GM21723 (cell line): Measurements from ENCODE around the gene PCDHGA4.
"Not testable (repeated sequence)": the region's sequence is repeated elsewhere in the genome, so short reads cannot be mapped to it uniquely, and the experiment has no call there.

ENCODE experiments used
- ATAC-seq: cut with Tn5 transposase; IDR thresholded peaks from one replicate; pipeline ENCODE4 v1.9.1; 2021; ENCODE audit warnings: mild to moderate bottlenecking, moderate library complexity; ENCODE audit not compliant: unreplicated experiment

Gene PCDHGA4

DNA sequence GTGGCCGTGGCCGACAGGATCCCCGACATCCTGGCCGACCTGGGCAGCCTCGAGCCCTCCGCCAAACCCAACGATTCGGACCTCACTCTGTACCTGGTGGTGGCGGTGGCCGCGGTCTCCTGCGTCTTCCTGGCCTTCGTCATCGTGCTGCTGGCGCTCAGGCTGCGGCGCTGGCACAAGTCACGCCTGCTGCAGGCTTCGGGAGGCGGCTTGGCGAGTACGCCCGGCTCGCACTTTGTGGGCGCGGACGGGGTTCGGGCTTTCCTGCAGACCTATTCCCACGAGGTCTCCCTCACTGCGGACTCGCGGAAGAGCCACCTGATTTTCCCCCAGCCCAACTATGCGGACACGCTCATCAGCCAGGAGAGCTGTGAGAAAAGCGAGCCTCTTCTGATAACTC is 8.8 kb upstream of the PCDHGA4 start:
- ATAC-seq: not testable (repeated sequence)

DNA sequence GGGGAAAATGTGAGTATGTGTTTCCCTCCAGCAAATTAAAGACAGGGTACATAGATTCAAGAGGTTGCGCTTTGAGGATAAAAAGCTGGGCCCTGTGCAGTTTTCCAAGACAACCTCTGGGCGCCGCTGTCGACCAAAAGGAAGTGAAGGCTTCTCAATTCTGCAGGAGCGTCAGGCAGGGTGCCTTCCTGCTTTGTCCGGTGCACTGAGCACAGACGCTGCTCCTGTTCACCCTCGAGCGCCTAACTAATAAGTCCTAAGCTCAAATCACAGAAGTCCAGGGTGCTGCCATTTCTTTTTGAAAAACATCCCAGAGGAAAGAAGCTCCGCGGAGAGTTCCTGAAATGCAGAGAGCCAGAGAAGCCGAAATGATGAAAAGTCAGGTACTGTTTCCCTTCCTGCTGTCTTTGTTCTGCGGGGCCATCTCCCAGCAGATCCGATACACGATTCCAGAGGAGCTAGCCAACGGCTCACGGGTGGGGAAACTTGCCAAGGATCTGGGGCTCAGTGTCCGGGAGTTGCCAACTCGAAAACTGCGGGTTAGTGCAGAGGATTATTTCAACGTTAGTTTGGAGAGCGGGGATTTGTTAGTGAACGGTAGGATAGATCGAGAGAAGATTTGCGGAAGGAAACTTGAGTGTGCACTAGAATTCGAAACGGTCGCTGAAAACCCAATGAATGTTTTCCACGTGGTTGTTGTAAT is 4.8 kb upstream of the PCDHGA4 start, which contains the start of gene PCDHGB1:
PCDHGB1 (plus strand) TSS at position 183 of the 703 bp plus-strand sequence; CDS start at position 345, 162 bp downstream.
- no peak for ATAC-seq

DNA sequence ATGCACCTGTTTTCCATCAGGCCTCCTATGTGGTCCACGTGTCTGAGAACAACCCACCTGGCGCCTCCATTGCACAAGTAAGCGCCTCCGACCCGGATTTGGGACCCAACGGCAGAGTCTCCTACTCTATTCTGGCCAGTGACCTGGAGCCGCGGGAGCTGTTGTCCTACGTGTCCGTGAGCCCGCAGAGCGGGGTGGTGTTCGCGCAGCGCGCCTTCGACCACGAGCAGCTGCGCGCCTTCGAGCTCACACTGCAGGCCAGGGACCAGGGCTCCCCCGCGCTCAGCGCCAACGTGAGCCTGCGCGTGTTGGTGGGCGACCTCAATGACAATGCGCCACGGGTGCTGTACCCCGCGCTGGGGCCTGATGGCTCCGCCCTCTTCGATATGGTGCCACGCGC is 3.2 kb upstream of the PCDHGA4 start:
- no peak for ATAC-seq

DNA sequence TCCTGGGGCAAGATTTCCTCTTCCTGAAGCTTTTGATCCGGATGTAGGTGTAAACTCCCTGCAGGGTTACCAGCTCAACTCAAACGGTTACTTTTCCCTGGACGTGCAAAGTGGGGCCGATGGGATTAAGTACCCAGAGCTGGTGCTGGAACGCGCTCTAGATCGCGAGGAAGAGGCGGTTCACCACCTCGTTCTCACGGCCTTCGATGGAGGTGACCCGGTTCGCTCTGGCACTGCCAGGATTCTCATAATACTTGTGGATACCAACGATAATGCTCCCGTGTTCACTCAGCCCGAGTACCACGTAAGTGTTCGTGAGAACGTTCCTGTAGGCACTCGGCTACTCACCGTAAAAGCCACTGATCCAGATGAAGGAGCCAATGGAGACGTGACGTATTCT is 820 bp downstream of the PCDHGA4 start:
- no peak for ATAC-seq

DNA sequence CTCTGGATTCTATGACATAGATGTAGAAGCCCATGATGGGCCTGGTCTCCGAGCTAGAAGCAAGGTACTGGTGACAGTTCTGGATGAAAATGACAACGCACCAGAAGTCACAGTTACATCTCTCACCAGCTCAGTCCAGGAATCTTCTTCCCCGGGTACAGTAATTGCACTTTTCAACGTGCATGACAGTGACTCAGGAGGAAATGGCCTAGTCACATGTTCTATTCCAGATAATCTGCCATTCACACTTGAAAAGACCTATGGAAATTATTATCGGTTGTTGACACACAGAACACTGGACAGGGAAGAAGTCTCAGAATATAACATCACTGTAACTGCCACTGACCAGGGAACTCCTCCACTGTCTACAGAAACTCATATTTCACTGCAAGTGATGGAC is 1.3 kb downstream of the PCDHGA4 start:
- no peak for ATAC-seq

DNA sequence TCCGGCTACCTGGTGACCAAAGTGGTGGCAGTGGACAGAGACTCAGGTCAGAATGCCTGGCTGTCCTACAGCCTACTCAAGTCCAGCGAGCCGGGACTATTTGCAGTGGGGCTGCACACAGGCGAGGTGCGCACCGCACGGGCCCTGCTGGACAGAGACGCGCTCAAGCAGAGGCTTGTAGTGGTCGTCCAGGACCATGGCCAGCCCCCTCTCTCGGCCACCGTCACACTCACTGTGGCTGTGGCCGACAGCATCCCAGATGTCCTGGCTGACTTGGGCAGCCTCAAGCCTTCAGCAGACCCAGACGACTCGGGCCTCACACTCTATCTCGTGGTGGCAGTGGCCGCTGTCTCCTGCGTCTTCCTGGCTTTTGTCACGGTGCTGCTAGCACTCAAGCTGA is 2.1 kb downstream of the PCDHGA4 start:
- no peak for ATAC-seq

DNA sequence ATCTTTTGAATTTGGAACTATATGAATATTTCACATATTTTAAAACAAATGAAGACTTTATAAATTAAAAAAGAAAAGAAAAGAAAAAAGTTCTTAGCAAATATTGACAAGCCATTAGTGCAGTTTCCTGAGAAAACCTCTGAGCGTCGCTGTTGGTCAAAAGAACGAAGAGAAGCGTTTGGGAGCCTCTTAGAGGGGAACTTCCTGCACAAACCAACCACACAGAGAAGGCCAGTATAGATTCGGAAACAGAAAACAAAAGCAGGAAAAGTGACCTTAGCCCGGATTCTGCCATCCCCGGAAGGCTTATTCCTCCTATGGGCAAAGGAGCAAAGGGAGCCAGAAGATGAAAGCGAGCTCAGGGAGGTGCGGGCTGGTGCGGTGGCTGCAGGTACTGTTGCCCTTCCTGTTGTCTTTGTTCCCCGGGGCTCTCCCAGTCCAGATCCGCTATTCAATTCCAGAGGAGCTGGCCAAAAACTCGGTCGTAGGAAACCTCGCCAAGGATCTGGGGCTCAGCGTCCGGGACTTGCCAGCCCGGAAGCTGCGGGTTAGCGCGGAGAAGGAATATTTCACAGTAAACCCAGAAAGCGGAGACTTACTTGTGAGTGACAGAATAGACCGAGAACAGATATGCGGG is 5.1 kb downstream of the PCDHGA4 start, which contains the start of gene PCDHGB2:
PCDHGB2 (plus strand) TSS at position 205 of the 637 bp plus-strand sequence; CDS start at position 347, 142 bp downstream.
- ATAC-seq: no peak

DNA sequence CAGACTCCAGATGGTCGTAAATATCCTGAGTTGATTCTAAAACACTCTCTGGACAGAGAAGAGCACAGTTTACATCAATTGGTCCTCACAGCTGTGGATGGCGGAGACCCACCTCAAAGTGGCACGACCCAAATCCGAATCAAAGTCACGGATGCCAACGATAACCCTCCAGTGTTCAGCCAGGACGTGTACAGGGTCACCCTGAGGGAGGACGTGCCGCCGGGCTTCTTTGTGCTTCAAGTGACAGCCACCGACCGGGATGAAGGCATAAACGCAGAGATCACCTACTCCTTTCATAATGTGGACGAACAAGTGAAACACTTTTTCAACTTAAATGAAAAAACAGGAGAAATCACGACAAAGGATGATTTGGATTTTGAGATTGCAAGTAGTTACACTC is 5.9 kb downstream of the PCDHGA4 start:
- ATAC-seq: no peak

DNA sequence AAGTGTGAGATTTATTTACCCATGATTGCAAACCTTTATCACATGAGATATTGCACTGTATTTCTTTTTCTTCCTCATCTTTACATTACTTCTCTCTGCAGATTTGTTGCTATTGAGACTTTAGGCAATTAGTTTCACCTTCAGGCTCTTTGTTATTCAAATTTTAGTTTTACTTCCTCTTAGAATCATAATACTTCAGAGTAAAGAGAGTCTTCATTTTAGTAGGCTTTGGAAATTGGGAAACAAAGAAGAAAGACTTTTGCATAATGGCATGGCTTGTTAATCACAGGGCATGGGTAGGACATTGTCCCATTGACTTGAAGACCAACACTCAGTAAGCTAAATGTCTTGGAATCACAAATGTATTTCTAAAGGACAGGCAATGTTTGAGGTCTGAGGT is 7.9 kb downstream of the PCDHGA4 start:
- no peak for ATAC-seq

DNA sequence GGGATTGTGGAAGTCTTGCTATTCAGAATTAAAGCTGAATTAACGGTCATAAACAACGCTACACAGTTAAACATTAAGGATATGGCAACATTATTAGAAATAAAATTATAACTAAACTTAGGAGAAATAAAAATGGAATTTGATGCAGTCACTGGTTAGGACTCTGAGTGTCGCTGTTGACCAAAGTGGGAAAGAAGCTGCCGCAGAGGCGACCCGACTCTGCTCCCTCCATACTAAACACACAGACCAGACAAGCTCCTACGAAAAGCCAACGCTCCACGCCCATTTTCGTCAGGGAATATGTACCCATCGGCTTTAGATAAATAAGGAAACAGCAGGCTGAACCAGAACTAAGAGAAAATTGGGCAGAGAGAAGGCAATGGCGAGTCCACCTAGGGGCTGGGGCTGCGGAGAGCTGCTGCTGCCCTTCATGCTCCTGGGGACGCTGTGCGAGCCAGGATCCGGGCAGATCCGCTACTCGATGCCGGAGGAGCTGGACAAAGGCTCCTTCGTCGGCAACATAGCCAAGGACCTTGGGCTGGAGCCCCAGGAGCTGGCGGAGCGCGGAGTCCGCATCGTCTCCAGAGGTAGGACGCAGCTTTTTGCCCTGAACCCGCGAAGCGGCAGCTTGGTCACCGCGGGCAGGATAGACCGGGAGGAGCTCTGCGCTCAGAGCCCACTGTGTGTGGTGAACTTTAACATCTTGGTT is 9.3 kb downstream of the PCDHGA4 start, which contains the start of gene PCDHGA5:
PCDHGA5 (plus strand) TSS at position 211 of the 709 bp plus-strand sequence; CDS start at position 380, 169 bp downstream.
- no peak for ATAC-seq

DNA sequence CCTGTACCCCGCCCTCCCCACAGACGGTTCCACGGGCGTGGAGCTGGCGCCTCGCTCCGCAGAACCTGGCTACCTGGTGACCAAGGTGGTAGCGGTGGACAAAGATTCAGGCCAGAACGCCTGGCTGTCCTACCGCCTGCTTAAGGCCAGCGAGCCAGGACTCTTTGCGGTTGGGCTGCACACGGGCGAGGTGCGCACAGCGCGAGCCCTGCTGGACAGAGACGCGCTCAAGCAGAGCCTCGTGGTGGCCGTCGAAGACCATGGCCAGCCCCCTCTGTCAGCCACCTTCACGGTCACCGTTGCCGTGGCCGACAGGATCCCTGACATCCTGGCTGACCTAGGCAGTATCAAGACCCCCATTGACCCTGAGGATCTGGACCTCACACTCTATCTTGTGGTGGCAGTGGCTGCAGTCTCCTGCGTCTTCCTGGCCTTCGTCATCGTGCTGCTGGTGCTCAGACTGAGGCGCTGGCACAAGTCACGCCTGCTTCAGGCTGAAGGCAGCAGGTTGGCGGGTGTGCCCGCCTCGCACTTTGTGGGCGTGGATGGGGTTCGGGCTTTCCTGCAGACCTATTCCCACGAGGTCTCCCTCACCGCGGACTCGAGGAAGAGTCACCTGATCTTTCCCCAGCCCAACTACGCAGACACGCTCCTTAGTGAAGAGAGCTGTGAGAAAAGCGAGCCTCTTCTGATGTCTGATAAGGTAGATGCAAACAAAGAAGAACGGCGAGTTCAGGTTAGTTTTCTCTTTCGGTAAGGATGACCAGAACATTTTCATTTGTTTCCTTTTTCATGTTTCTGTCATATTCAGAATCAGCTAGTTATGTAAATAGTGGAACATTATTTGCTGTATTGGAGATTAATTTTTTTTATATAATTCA is 11.4 kb downstream of the PCDHGA4 start:
- no peak for ATAC-seq

DNA sequence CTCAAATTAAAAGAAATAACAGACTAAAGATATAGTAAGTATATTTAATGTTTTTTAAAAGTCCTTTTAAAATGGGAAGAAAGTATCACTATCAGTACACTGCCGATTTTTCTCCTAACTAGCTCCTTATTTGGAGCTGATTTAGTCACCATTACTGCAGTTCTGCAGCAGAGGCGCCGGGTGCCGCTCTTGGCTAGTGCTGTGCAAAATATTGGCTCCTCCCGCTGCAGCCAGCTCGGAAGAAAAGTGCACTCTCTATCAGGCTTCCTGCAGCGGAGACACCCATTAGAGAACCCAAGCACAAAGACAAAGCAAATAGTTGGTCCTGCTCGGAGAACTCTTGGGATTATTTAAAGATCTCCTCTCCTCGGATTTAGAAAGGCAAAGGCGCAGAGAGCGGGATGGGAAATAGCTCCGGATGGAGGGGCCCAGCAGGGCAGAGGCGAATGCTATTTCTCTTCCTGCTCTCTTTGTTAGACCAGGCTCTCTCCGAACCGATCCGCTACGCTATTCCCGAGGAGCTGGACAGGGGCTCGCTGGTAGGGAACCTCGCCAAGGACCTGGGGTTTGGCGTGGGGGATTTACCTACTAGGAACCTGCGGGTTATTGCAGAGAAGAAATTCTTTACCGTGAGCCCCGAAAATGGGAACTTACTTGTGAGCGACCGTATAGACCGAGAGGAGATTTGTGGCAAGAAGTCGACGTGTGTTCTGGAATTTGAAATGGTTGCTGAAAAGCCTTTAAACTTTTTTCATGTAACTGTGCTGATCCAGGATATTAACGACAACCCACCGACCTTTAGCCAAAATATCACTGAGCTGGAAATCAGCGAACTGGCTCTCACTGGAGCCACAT is 15.4 kb downstream of the PCDHGA4 start, which contains the start of gene PCDHGB3:
PCDHGB3 (plus strand) TSS at position 249 of the 855 bp plus-strand sequence; CDS start at position 402, 153 bp downstream.
- peak; percentile 97 for ATAC-seq

DNA sequence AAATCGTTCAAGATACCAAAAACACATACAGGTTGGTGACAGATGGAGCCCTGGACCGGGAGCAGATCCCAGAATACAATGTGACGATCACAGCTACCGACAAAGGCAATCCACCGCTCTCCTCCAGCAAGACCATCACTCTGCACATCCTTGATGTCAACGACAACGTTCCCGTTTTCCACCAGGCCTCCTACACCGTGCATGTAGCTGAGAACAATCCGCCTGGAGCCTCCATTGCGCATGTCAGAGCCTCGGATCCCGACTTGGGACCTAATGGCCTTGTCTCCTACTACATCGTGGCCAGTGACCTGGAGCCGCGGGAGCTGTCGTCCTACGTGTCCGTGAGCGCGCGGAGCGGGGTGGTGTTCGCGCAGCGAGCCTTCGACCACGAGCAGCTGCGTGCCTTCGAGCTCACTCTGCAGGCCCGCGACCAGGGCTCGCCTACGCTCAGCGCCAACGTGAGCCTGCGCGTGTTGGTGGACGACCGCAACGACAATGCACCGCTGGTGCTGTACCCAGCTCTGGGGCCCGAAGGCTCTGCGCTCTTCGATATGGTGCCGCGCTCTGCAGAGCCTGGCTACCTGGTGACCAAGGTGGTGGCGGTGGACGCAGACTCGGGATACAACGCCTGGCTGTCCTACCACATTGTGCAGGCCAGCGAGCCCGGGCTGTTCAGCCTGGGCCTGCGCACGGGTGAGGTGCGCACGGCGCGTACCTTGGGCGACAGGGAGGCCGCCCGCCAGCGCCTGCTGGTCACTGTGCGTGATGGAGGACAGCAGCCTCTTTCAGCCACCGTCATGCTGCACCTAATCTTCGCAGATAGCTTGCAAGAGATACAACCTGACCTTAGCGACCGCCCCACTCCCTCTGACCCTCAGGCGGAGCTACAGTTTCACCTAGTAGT is 17.0 kb downstream of the PCDHGA4 start:
- no peak for ATAC-seq

DNA sequence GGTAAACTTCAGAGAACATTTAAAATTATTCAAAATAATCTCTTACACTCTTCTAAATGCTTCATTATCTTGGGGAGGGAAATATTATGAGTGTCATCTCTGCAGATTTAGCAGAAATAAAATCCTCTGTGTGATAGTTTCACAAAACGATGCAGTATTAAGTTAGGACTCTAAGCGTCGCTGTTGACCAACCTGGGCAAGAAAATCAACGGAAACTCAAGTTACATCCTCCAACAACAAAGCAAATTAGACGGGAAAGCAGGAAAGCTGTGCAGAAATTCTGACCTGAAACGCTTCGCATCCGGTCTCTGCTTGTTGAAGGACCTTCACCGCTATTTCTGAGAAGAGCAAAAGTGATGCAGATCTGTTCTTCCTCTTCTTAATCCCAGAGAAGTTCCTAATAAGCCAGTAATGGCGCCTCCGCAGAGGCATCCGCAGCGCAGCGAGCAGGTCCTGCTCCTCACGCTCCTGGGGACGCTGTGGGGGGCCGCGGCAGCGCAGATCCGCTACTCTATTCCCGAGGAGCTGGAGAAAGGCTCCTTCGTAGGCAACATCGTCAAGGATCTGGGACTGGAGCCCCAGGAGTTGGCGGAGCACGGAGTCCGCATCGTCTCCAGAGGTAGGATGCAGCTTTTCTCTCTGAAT is 19.0 kb downstream of the PCDHGA4 start, which contains the start of gene PCDHGA6:
PCDHGA6 (plus strand) TSS at position 219 of the 645 bp plus-strand sequence; CDS start at position 412, 193 bp downstream.
- no peak for ATAC-seq

DNA sequence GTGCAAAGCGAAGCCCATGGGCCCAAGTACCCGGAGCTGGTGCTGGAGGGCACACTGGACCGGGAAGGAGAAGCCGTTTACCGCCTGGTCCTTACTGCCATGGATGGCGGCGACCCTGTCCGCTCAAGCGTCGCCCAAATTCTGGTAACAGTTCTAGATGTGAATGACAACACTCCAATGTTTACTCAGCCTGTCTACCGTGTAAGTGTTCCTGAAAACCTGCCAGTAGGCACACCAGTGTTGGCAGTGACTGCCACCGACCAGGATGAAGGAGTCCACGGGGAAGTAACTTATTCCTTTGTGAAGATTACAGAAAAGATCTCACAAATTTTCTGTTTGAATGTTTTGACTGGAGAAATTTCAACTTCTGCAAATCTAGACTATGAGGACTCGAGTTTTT is 19.8 kb downstream of the PCDHGA4 start:
- no peak for ATAC-seq

DNA sequence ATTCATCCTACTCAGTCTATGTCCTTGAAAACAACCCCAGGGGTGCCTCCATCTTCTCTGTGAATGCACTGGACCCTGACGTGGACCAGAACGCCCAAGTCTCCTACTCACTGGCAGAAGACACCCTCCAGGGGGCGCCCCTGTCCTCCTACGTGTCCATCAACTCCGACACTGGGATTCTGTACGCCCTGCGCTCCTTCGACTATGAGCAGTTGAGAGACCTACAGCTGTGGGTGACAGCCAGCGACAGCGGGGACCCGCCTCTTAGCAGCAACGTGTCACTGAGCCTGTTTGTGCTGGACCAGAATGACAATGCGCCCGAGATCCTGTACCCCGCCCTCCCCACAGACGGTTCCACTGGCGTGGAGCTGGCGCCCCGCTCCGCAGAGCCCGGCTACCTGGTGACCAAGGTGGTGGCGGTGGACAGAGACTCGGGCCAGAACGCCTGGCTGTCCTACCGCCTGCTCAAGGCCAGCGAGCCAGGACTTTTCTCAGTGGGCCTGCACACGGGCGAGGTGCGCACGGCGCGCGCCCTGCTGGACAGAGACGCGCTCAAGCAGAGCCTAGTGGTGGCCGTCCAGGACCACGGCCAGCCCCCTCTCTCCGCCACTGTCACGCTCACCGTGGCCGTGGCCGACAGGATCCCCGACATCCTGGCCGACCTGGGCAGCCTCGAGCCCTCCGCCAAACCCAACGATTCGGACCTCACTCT is 20.8 kb downstream of the PCDHGA4 start:
- ATAC-seq: not testable (repeated sequence)
